Fibroblast of pulmonary artery (primary cell): Measurements from ENCODE around the gene SH2D7.

ENCODE experiments used
- DNase-seq: peaks from one replicate; pipeline ENCODE4 v3.0.0-alpha.2; 2010; ENCODE audit warnings: low read depth
- H3K4me3 ChIP-seq: replicated peaks from 2 replicates; pipeline ENCODE4 v1.5.1; 2011; ENCODE audit warnings: low read depth, mild to moderate bottlenecking, control low read depth, low read length, moderate library complexity
- CTCF ChIP-seq: IDR thresholded peaks from 2 replicates; pipeline ENCODE4 v1.5.1; 2011; ENCODE audit warnings: mild to moderate bottlenecking, control low read depth, low read length, inconsistent platforms; ENCODE audit errors: missing control alignments

SH2D7 gene

DNA sequence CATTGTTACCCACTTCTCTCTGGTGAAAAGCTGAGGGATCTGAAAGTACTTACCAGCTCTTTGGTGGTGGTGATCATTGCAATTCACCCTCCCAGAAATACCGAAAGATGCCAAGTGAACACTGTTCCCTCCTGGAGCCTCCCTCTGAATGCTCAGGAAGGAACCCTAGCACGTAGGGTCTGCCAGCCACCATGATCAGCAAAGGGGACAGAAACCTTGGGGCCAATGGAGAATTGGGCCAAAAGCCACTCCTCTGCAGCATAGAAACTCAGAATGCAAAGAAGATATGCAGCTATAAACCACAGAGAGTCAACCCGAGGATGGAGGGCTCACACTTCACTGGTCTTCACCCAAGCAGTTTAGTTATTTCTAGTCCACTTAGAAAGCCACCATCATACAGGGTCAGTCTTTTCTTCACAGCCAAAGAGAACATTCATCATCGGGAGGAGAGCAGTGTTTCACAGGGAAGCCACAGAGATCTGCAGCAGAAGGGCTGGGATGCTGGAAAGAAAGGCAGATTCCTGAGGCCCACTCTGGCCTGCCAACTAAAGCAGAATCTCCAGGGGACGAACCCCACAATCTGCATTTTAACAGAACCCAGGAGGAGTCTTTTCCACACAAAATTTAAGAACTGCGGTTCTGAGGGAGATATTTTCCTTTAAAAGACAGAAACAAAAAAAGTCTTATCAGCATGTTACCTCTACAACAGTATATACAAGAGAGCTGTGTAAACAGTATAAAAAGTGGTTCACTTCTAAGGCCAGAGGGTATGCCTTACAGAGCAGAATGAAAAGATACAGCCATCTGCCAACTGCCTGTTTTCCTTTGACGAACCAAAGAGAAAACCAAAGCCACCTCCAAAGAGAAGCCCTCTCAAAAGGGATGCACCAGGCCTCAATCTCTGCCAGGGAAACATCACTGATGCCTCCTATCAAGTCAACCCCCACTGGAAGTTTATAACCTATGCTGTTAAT, 26.1 kb upstream of the SH2D7 start:
- no peak overlapping the region for H3K4me3 ChIP-seq
- TF ChIP-seq CTCF: no peak
- no peak for DNase-seq

DNA sequence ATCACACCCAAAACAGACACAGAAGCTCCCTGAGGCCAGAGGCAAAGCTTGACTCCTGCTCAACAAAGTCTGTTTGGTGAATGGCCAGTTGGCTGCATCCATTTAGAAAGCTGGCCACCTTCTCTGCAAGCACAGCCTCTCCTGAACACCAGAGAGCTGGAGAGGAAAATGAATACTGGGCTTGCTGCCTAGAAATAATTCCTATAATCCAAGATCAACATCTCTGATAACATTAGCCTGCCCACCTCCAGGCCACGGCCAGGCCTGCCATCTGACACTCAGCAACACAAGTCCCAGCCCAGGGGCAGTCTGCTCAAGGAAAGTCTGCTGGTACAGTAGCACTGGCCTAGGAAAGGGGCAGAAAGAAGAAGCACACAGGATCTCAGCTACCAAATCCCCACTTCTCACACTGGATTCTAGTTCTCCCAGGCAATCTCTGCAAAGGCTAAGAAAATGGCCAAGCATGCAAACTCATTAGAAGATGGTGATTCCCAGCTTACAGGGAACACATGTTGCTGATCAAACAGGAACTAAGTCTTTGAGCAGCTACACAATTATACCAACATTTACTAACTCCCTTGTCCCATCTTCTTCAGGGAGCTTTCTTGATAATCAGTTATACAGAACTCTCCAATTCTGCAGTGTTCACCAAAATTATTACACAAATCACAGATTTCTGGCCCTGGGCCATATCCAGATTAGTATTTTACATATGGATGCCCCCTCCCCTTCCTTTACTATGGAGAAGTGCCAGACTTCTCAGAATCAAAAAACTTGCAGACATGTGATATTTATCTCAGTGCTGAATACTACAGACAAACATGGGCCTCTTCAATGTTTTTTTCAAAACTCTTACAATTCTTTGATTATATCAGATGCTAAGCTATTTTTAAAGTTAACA, 24.8 kb upstream of the SH2D7 start:
- DNase-seq: no peak
- H3K4me3 ChIP-seq: no peak overlapping the region
- no peak for TF ChIP-seq CTCF

- DNase-seq: no peak
- H3K4me3 ChIP-seq: no peak overlapping the region
- no peak for TF ChIP-seq CTCF
These were observed 23.3 kb upstream of the SH2D7 start for GRCh38 chr15:78069052-78069414.

DNA sequence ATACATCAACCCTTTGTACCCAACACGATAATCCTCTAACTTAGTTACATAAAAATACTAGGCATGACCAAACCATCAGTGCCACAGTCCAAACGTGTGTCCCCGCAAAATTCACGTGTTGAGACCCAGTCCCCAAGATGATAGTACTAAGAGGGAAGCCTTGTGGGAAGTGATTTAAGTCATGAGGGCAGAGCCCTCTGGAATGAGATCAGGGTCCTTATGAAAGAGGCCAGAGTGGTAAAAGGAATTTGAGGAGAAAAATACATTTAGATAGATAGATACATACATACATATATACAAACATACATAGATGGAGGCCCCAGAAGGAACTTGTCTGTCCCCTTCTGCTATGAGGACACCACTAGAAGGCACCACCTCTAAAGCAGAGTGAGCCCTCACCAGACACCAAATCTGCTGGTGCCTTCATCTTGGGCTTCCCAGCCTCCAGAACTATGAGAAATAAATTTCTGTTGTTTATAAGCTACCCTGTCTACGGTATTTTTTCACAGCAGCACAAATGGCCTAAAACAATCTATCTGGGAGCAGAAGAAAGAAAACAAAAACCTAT, 22.8 kb upstream of the SH2D7 start:
- H3K4me3 ChIP-seq: no peak overlapping the region
- no peak for TF ChIP-seq CTCF
- DNase-seq: no peak

DNA sequence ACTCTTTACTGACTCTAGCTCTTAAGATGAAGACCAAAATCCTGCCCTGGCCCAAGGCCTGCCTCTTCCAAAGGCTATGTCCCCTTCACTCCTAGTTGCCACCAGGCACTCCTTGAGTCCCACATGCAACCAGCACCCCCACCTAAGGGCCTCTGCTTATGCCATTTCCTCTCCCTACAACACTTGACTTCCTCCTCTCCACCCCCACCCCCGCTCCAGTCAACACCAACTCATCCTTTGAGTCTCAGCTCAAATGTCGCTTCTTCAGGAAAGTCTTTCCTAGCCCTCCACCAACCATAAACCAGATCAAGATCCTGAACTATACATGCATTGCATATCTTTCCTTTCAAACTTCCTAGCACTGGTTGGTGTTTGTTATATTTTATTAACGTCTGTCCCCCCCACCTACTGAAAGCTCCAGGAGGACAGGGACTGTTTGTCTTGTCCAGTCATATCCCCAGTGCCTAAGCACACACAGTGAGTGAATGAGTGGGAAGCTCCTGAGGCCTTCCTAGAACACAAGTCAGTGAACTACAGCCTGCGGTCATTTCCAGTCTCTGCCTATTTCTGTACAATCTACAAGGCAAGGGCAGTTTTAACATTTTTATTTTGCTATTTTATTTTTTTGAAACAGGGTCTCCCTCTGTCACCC, 22.2 kb upstream of the SH2D7 start:
- DNase-seq: no peak
- no peak overlapping the region for H3K4me3 ChIP-seq
- no peak for TF ChIP-seq CTCF

- no peak overlapping the region for H3K4me3 ChIP-seq
- TF ChIP-seq CTCF: no peak
- DNase-seq: no peak
These were observed 21.0 kb upstream of the SH2D7 start for GRCh38 chr15:78071383-78071782.
